IMR-90 (cell line): ENCODE data around the gene TNIP1.

Experiments
- BHLHE40 ChIP-seq: fragments of 150-350 bp; IDR thresholded peaks from 2 replicates; pipeline ENCODE4 v1.6.1; 2016; ENCODE audit warnings: mild to moderate bottlenecking, low read depth, low read length
- CHD1 ChIP-seq: IDR thresholded peaks from 2 replicates; pipeline ENCODE4 v1.6.1; 2012; ENCODE audit warnings: low read depth, low read length, improper control_type of control experiment
- ELK1 ChIP-seq: fragments of 150-350 bp; IDR thresholded peaks from 2 replicates; pipeline ENCODE4 v1.6.1; 2016; ENCODE audit warnings: low read depth, mild to moderate bottlenecking, low read length, moderate library complexity, borderline replicate concordance
- FOS ChIP-seq: fragments of 150-350 bp; IDR thresholded peaks from 2 replicates; pipeline ENCODE4 v1.6.1; 2016; ENCODE audit warnings: low read depth, low read length
- MAFK ChIP-seq: IDR thresholded peaks from 2 replicates; pipeline ENCODE4 v1.6.1; 2012; ENCODE audit warnings: low read depth, low read length, improper control_type of control experiment
- MXI1 ChIP-seq: IDR thresholded peaks from 2 replicates; pipeline ENCODE4 v1.6.1; 2012; ENCODE audit warnings: low read depth, mild to moderate bottlenecking, low read length, moderate library complexity, borderline replicate concordance
- NFE2L2 ChIP-seq: fragments of 150-350 bp; IDR thresholded peaks from 2 replicates; pipeline ENCODE4 v1.6.1; 2016; ENCODE audit warnings: low read depth, mild to moderate bottlenecking, low read length
- POLR2A ChIP-seq: IDR thresholded peaks from 2 replicates; pipeline ENCODE4 v1.6.1; 2012; ENCODE audit warnings: mild to moderate bottlenecking, low read depth, low read length
- RAD21 ChIP-seq: IDR thresholded peaks from 2 replicates; pipeline ENCODE4 v1.6.1; 2012; ENCODE audit warnings: low read length, improper control_type of control experiment
- RCOR1 ChIP-seq: IDR thresholded peaks from 2 replicates; pipeline ENCODE4 v1.6.1; 2012; ENCODE audit warnings: mild to moderate bottlenecking, low read length, improper control_type of control experiment; ENCODE audit not compliant: insufficient replicate concordance
- RFX5 ChIP-seq: IDR thresholded peaks from 2 replicates; pipeline ENCODE4 v1.8.0; 2012; ENCODE audit warnings: low read depth, mild to moderate bottlenecking, low read length, moderate library complexity
- SMC3 ChIP-seq: fragments of 150-350 bp; IDR thresholded peaks from 2 replicates; pipeline ENCODE4 v1.6.1; 2016; ENCODE audit warnings: low read depth, mild to moderate bottlenecking, antibody characterized with exemption, low read length, moderate library complexity
- USF2 ChIP-seq: fragments of 150-350 bp; IDR thresholded peaks from 2 replicates; pipeline ENCODE4 v1.6.1; 2017; ENCODE audit warnings: mild to moderate bottlenecking, antibody characterized with exemption, low read length, low read depth
- TF ChIP-seq, protein P1 (sequence below): conservative IDR thresholded peaks from 2 replicates; pipeline ENCODE4 v1.5.1; 2012; ENCODE audit warnings: mild to moderate bottlenecking, low read depth, low read length, improper control_type of control experiment

DNA sequence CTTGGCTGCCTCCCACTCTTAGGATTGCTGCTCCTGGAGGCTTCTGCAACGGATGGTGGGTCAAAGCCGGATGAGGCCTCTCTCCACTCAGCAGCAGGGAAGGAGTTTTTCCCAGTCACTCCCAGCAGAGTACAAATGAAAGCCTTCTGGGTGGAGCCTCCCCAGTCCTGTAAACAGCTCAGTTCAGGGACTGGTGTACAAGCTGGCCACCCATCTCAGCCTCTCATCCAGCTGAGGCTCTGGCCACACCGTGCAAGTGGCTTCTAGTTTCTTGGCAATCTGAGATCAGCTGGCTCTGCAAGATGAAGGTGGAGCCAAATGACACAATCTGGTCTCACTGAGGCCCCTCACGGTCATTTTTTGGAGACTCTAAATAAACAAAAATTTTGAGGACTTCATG lies 50.5 kb downstream of the TNIP1 start:
- TF ChIP-seq, protein P1, sequence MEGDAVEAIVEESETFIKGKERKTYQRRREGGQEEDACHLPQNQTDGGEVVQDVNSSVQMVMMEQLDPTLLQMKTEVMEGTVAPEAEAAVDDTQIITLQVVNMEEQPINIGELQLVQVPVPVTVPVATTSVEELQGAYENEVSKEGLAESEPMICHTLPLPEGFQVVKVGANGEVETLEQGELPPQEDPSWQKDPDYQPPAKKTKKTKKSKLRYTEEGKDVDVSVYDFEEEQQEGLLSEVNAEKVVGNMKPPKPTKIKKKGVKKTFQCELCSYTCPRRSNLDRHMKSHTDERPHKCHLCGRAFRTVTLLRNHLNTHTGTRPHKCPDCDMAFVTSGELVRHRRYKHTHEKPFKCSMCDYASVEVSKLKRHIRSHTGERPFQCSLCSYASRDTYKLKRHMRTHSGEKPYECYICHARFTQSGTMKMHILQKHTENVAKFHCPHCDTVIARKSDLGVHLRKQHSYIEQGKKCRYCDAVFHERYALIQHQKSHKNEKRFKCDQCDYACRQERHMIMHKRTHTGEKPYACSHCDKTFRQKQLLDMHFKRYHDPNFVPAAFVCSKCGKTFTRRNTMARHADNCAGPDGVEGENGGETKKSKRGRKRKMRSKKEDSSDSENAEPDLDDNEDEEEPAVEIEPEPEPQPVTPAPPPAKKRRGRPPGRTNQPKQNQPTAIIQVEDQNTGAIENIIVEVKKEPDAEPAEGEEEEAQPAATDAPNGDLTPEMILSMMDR: no peak
- no peak for TF ChIP-seq USF2
- TF ChIP-seq MAFK: no peak
- TF ChIP-seq RAD21: no peak
- no peak for TF ChIP-seq POLR2A
- no peak for TF ChIP-seq RFX5
- no peak for TF ChIP-seq ELK1
- no peak for TF ChIP-seq MXI1
- TF ChIP-seq SMC3: no peak
- TF ChIP-seq RCOR1: no peak
- TF ChIP-seq NFE2L2: no peak
- TF ChIP-seq BHLHE40: no peak
- no peak for TF ChIP-seq CHD1
- TF ChIP-seq FOS: no peak
